NCI-H128 (cell line): Measurements from ENCODE around the gene CHRNB4.

Source experiments
- DNase-seq: peaks from one replicate; lab custom pipeline; 2025; ENCODE audit not compliant: unreplicated experiment; lab: John Stamatoyannopoulos, UW

The CHRNB4 gene

GRCh38 chr15:78671626-78672211, 30.7 kb upstream of the CHRNB4 start:
- DNase-seq: no peak

DNA sequence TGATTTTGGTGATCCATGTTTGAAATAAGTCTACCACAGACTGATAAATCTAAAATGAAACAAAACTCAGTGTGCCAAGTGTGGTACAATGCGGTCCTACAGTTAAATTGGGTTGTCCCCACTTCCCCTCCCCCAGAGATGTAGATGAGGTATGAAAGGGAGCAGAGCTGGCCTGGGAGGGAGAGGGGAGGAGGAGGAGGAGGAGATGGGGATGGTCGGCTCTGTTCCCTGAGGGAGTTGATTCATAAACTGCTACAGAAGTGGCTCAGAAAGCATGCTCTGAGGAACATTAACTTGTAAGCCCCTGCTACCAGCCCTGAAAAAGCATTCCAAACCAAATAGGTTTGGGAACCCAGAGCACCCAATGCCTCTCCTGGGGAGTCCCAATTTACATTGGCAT, 28.0 kb upstream of the CHRNB4 start:
- DNase-seq: no peak

GRCh38 chr15:78667578-78668236, 26.7 kb upstream of the CHRNB4 start:
- no peak for DNase-seq

- DNase-seq: no peak
These were observed 25.0 kb upstream of the CHRNB4 start for GRCh38 chr15:78666010-78666409.

GRCh38 chr15:78663703-78664102, 22.7 kb upstream of the CHRNB4 start:
- DNase-seq: no peak

GRCh38 chr15:78662028-78662427, 21.0 kb upstream of the CHRNB4 start:
- no peak for DNase-seq

DNA sequence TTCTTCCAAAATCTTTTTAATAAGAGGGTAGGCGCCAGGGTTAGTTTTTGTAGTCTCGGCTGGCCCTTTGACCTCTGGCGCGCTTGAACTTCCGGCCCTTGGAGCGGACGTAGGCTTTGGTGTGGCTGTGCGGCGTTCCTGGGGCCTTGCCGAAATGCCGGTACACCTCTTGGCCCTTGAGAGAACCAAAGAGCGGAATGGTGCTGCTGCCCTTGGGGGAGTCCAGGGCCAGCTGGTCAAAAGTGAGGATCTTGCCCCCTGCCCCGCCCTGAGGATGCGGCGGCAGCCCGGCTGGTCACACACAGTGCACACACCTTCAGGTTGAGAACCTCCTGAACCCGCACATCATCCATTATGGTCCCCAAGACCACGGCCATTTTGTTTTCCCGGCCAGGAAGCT, 20.0 kb upstream of the CHRNB4 start:
- no peak for DNase-seq

DNA sequence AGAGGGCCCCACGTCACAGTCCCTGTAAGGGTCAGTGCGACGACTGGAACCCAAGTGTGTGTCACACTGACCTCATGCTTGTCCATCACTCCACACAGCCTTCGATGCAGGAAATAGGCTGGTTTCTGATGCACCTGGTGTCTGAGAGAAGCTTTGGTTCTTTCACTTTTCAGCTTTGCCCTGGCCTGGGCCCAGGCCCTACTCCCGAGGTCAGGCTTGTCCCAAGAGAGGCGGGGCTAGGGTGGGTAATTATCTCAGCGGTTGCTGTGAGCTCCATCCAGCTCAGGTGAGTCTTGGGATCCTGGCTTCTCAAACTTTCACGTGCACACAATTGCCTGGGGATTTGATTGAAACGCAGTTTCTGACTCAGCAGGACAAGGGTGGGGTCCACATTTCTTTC, 19.6 kb upstream of the CHRNB4 start:
- DNase-seq: no peak

- DNase-seq: no peak
These were observed 17.8 kb upstream of the CHRNB4 start for GRCh38 chr15:78658823-78659222.

DNA sequence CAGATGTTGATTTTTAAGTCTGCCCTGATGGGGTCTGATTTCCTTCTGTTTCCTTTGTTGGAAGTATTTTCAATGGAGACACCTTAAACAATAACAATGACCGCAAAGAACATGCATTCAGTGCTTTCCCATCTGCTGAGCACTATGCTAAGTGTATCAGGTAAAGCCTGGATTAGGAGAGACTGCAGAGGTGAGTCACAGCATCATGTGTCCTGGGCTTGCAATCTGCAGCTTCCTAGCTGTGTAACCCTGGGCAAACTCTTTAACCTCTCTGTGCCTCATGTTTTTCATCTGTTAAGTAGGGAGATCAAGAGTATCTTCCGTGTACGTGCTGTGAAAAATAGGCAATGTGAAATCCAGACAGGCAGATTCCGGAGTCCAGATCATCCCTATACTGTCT, 13.3 kb upstream of the CHRNB4 start:
- no peak for DNase-seq

GRCh38 chr15:78651930-78652615, 11.1 kb upstream of the CHRNB4 start:
- no peak for DNase-seq

DNA sequence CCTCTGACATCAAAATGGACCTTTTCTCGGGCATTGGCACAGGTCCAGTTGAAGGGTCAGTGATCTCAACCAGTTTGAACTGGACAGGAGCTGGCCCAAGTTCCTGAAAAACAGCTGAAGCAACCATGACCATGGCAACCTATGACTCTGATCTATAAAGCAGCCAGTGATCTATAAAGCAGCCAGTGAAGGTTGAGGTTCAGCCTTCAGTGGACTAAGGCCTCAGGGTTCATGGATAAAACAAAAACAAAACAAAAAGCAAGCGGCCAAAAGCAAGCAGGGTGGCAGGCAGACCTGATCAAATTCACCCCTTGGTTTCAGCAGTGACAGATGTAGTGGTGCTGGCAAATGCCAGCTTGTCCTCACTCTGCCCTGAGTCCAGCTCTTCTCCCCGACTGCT, 10.0 kb upstream of the CHRNB4 start:
- DNase-seq: no peak

GRCh38 chr15:78650022-78650421, 9.0 kb upstream of the CHRNB4 start:
- DNase-seq: no peak

DNA sequence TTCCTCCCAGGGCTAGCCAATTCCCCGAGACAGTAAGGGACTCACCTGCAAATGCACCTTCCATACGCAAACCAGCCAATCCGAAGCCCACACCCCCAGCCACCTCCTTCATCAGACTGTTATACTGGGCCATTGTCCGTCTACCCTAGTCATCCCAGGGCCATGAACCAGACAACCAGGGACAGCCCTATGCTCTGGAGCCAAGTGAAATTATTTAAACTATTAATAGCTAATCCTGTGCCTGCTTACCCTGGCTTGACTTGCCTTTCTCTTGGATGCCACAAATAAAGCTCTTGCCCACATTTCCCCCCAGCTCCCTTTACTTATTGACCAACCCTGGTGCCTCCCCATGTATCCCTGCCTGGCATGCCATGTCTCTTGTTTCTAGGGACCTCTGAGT, 4.0 kb upstream of the CHRNB4 start:
- no peak for DNase-seq

GRCh38 chr15:78642331-78642730, 1.3 kb upstream of the CHRNB4 start:
- DNase-seq: no peak

DNA sequence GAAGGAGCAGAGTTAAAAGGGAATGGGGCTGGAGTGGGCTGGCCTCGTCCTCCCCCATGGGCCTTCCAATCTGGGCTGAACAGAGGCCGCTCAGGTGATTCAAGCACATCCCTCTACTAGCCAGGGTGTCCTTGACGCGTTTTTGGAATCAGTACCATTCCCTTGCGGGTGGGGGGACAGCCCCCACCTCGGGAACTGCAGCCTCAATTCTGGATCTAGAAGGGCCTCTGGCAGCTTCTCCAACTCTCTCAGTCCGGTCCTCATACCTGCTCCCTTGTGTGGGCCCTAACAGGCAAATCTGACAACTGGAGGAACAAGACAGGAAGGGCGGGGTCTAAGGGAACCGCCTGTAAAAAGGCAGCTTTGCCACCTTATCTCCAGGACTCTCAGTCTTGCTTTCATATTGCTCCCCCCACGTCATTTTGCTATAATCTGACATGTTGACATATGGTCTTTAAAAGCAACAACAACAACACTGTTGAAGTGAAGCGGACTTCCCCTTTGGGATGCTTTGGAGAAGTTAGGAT, 802 bp upstream of the CHRNB4 start:
- DNase-seq: no peak

DNA sequence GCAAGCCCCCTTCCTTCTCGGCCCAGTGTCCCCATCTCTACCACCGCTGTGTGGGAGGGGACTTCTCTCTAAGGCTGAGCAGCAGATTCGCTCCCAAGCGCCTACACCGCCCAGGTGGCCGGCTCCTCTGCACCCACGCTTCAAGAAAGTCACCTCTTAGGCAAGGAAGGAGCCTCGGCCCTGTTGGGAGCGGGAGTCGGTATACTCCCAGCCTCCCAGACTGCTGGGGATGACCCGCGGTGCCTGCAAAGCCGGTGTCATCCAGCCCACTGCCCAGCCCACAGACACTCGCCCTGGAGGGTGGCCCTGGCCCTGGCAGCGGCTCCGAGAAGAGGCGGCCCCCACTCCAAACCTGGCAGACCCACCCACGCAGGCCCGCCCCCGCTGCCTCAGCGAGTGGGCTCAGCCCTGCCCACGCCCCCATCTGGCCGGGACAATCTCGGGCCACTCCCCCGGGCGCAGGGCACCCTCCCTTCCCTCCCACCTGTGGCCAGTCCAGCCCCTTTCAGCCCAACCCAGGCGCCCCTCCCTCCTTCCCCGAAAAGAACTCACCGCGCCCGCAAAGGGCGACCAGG, 396 bp downstream of the CHRNB4 start:
- no peak for DNase-seq

GRCh38 chr15:78638658-78639314, 2.2 kb downstream of the CHRNB4 start:
- peak; percentile 33 for DNase-seq

DNA sequence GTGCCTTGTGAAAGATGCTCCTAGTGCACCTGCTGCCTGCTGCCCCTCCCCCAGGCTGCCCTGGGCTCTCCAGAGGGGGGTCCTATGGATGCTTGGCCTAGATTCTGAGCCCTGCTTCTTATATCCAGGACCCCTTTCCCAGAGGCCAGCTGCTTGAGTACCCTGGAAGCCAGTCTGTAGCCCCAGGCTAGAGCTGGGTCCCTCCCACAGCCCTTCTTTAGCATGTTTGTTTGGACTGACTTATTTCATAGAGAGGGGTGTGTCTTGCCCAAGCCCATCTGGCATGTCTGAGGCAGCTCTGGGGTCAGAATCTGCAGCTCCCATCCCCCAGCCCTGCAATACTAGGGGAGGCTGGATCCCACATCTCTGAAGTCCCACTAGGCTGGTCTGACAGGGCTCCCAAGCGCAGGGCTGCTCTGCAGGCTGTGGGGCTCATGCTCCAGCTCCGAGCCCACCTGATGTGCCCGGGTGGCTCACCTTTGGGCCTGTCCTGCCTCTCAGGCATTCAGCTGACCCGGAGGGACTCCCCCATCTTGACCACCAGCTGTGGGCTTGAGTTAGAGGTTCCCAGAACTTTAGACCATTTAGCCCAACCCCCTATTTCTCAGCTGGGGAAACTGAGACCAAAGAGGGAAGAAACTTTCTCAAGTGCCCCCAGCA, 3.1 kb downstream of the CHRNB4 start:
- DNase-seq: no peak

DNA sequence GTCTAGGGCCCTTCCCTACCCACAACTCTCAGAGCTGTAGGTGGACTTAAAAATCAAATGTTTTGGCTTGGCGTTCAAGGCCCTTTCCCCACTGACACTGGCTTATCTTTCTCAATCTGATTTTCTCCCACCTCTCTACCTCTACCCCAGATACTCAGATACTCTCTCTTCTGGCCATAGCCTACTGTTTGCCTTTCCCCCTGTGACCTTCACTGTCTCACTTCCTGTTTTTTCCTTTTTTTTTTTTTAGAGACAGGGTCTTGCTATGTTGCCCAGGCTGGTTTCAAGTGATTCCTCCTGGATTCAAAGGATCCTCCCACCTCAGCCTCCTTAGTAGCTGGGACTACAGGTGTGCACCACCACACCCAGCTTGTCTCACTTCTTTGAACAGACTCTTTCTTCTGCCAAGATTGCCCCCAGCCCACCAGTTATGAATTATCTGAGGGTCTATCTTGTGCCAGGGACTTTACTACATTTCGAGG, 4.6 kb downstream of the CHRNB4 start:
- no peak for DNase-seq

- DNase-seq: no peak
These were observed 5.7 kb downstream of the CHRNB4 start for GRCh38 chr15:78635346-78635745.
